ENCODE data around the gene SLC9C1.

DNA sequence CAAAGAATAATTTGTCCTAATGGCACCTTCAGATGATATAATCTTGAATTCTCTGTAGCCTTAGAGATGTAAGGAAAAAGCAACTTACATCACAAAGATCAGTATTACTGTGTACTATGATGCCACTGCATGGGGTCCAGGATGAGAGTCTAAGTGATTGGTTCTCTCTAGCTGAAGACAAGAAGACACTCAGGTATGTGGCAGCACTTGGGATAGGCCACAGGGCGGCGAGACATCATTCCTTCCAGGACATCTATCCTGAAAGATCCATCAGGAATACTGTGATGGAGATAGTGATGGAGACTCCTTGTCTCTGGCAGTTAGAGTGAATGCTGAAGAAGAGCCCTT lies 41.4 kb upstream of the SLC9C1 start:
- no peak for TF ChIP-seq BACH2 (CRISPR knock-in tag; IDR thresholded peaks at IDR 0.05; ENCODE audit: borderline replicate concordance)
- TF ChIP-seq ZFP30 (CRISPR knock-in tag; IDR thresholded peaks at IDR 0.05): no peak
- TF ChIP-seq ARNTL (CRISPR knock-in tag; IDR thresholded peaks at IDR 0.05; ENCODE audit: borderline replicate concordance, low read depth): no peak
- no peak for TF ChIP-seq ZC3H10 (CRISPR knock-in tag; IDR thresholded peaks at IDR 0.05)
- no peak for TF ChIP-seq GLIS3 (CRISPR knock-in tag; IDR thresholded peaks at IDR 0.05)
- no peak for TF ChIP-seq ZFP3 (CRISPR knock-in tag; IDR thresholded peaks at IDR 0.05)
- no peak for TF ChIP-seq TCF4 (CRISPR knock-in tag; IDR thresholded peaks at IDR 0.05; ENCODE audit: borderline replicate concordance)
- TF ChIP-seq ZNF565 (CRISPR knock-in tag; conservative IDR thresholded peaks at IDR 0.05; ENCODE audit: low read depth): no peak
- TF ChIP-seq, protein P1, sequence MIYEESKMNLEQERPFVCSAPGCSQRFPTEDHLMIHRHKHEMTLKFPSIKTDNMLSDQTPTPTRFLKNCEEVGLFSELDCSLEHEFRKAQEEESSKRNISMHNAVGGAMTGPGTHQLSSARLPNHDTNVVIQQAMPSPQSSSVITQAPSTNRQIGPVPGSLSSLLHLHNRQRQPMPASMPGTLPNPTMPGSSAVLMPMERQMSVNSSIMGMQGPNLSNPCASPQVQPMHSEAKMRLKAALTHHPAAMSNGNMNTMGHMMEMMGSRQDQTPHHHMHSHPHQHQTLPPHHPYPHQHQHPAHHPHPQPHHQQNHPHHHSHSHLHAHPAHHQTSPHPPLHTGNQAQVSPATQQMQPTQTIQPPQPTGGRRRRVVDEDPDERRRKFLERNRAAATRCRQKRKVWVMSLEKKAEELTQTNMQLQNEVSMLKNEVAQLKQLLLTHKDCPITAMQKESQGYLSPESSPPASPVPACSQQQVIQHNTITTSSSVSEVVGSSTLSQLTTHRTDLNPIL (CRISPR knock-in tag; IDR thresholded peaks at IDR 0.05; ENCODE audit: low read depth): no peak
- TF ChIP-seq SNAI2 (CRISPR knock-in tag; IDR thresholded peaks at IDR 0.05): no peak
- no peak for TF ChIP-seq CSDC2 (CRISPR knock-in tag; IDR thresholded peaks at IDR 0.05)
- no peak for TF ChIP-seq TOX (CRISPR knock-in tag; IDR thresholded peaks at IDR 0.05; ENCODE audit: borderline replicate concordance)
- no peak for TF ChIP-seq POU6F1 (CRISPR knock-in tag; IDR thresholded peaks at IDR 0.05; ENCODE audit: borderline replicate concordance, low read depth)
- TF ChIP-seq CSRNP3 (CRISPR knock-in tag; IDR thresholded peaks at IDR 0.05): no peak

Measured in SK-N-SH treated with all-trans-retinoic acid at 6 μM for 48 hours (cell line).